ENCODE data around the gene VMP1.

VMP1 gene

DNA sequence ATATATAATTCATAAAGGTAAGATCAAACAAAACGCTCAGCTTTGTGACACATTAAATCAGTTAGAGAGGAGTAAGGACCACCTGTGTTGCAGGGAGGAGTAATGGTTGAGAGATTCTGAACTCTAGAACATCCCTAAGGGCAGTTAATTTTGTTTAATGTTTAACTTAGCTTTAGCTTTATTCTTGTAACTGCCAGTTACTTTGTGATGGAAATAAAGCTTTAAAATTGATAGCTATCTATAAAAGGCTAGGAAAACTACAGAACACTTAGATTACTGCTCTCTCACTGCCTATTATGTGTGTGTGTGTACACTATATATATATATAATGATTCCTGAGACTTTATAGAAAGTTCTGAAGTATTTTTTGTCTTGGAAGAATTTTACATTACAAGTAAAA is 38.0 kb upstream of the VMP1 start (continued):
- TF ChIP-seq, protein P1, sequence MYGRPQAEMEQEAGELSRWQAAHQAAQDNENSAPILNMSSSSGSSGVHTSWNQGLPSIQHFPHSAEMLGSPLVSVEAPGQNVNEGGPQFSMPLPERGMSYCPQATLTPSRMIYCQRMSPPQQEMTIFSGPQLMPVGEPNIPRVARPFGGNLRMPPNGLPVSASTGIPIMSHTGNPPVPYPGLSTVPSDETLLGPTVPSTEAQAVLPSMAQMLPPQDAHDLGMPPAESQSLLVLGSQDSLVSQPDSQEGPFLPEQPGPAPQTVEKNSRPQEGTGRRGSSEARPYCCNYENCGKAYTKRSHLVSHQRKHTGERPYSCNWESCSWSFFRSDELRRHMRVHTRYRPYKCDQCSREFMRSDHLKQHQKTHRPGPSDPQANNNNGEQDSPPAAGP (tag by site-specific recombination; IDR thresholded peaks at IDR 0.05): no peak
- TF ChIP-seq, protein P2, sequence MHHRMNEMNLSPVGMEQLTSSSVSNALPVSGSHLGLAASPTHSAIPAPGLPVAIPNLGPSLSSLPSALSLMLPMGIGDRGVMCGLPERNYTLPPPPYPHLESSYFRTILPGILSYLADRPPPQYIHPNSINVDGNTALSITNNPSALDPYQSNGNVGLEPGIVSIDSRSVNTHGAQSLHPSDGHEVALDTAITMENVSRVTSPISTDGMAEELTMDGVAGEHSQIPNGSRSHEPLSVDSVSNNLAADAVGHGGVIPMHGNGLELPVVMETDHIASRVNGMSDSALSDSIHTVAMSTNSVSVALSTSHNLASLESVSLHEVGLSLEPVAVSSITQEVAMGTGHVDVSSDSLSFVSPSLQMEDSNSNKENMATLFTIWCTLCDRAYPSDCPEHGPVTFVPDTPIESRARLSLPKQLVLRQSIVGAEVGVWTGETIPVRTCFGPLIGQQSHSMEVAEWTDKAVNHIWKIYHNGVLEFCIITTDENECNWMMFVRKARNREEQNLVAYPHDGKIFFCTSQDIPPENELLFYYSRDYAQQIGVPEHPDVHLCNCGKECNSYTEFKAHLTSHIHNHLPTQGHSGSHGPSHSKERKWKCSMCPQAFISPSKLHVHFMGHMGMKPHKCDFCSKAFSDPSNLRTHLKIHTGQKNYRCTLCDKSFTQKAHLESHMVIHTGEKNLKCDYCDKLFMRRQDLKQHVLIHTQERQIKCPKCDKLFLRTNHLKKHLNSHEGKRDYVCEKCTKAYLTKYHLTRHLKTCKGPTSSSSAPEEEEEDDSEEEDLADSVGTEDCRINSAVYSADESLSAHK (tag by site-specific recombination; IDR thresholded peaks at IDR 0.05): peak; percentile 41; the same call in 1 of the 2 replicates
- TF ChIP-seq FEZF1 (tag by site-specific recombination; IDR thresholded peaks at IDR 0.05) (peak; percentile 61), ZNF843 (tag by site-specific recombination; IDR thresholded peaks at IDR 0.05) (peak; percentile 52; the same call in 1 of the 2 replicates), ZNF404 (tag by site-specific recombination; IDR thresholded peaks at IDR 0.05) (no peak), WT1 (tag by site-specific recombination; IDR thresholded peaks at IDR 0.05) (peak; percentile 65), ZNF544 (tag by site-specific recombination; IDR thresholded peaks at IDR 0.05) (no peak)

DNA sequence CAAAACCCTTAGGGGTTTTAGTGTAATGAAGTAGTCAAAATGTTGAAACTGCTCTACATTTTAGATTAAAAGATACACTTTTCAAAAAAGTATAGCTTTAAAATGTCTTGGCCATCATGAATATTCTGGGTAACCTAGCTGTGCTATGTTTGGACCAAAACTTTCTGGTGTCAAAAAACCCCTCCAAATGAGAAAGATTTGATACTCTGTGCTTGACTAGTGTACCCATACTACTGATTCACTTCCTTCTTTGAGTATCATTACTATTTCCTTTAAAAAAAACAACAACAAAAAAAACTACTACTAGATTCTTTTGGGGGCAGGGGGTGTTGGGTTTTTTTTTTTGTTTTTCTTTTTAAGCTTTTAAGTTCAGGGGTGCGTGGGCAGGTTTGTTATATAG is 37.5 kb upstream of the VMP1 start:
- Histone ChIP-seq H3K36me3 (ENCODE audit: control insufficient read depth in 2 of 2, insufficient read depth in 1 of 2, low read length in 2 of 2) (peaks cover 84 to 94% of the 10 kb centered on the region in 2 experiments), H3K27ac (ENCODE audit: extremely low read depth, low read depth, low read length) (no peak overlapping the region), H3K4me3 (ENCODE audit: low read depth, low read length) (no peak overlapping the region), H3K9me3 (ENCODE audit: control insufficient read depth, insufficient read depth, low read depth, low read length) (no peaks in the 10 kb centered on the region), H3K4me1 (ENCODE audit: control insufficient read depth, insufficient read depth, low read length) (no peaks in the 10 kb centered on the region)
- POLR2A ChIA-PET: interaction anchor here (1.3 to 1.7 kb wide), 2 partner anchors 13 to 51 kb away, joined by 3 to 8 read pairs; partner anchors contain the start of gene CLTC
- CTCF ChIA-PET: interaction anchor here (0.7 to 1.2 kb wide), 2 partner anchors 59 to 228 kb away, joined by 4 read pairs; no protein-coding TSS in a partner anchor
- no peak for TF ChIP-seq ZNF600 (tag by site-specific recombination; IDR thresholded peaks at IDR 0.05)
- no peak for TF ChIP-seq ZNF621 (tag by site-specific recombination; IDR thresholded peaks at IDR 0.05)
- no peak for TF ChIP-seq ZNF514 (tag by site-specific recombination; IDR thresholded peaks at IDR 0.05)
- TF ChIP-seq OVOL3 (tag by site-specific recombination; IDR thresholded peaks at IDR 0.05): no peak
- TF ChIP-seq ZNF140 (tag by site-specific recombination; IDR thresholded peaks at IDR 0.05): no peak
- no peak for TF ChIP-seq KLF16 (tag by site-specific recombination; IDR thresholded peaks at IDR 0.05)
- TF ChIP-seq ZBTB1 (tag by site-specific recombination; IDR thresholded peaks at IDR 0.05): no peak
- no peak for TF ChIP-seq ZNF529 (tag by site-specific recombination; IDR thresholded peaks at IDR 0.05; ENCODE audit: insufficient replicate concordance)
- TF ChIP-seq, protein P3, sequence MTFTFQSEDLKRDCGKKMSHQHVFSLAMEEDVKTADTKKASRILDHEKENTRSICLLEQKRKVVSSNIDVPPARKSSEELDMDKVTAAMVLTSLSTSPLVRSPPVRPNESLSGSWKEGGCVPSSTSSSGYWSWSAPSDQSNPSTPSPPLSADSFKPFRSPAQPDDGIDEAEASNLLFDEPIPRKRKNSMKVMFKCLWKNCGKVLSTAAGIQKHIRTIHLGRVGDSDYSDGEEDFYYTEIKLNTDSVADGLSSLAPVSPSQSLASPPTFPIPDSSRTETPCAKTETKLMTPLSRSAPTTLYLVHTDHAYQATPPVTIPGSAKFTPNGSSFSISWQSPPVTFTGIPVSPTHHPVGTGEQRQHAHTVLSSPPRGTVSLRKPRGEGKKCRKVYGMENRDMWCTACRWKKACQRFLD (tag by site-specific recombination; IDR thresholded peaks at IDR 0.05): no peak
- no peak for TF ChIP-seq KLF9 (tag by site-specific recombination; IDR thresholded peaks at IDR 0.05; ENCODE audit: low read depth)
- no peak for TF ChIP-seq SP3 (tag by site-specific recombination; IDR thresholded peaks at IDR 0.05)
- no peak for TF ChIP-seq ZNF184 (tag by site-specific recombination; IDR thresholded peaks at IDR 0.05)
- no peak for TF ChIP-seq ZNF677 (tag by site-specific recombination; IDR thresholded peaks at IDR 0.05)
- TF ChIP-seq ZBTB48 (tag by site-specific recombination; IDR thresholded peaks at IDR 0.05): no peak
- TF ChIP-seq ZXDB (tag by site-specific recombination; IDR thresholded peaks at IDR 0.05): no peak
- TF ChIP-seq ZNF10 (tag by site-specific recombination; IDR thresholded peaks at IDR 0.05): no peak
- TF ChIP-seq ZNF394 (tag by site-specific recombination; IDR thresholded peaks at IDR 0.05; ENCODE audit: borderline replicate concordance): no peak
- TF ChIP-seq ZEB2 (tag by site-specific recombination; IDR thresholded peaks at IDR 0.05): no peak
- TF ChIP-seq, protein P4, sequence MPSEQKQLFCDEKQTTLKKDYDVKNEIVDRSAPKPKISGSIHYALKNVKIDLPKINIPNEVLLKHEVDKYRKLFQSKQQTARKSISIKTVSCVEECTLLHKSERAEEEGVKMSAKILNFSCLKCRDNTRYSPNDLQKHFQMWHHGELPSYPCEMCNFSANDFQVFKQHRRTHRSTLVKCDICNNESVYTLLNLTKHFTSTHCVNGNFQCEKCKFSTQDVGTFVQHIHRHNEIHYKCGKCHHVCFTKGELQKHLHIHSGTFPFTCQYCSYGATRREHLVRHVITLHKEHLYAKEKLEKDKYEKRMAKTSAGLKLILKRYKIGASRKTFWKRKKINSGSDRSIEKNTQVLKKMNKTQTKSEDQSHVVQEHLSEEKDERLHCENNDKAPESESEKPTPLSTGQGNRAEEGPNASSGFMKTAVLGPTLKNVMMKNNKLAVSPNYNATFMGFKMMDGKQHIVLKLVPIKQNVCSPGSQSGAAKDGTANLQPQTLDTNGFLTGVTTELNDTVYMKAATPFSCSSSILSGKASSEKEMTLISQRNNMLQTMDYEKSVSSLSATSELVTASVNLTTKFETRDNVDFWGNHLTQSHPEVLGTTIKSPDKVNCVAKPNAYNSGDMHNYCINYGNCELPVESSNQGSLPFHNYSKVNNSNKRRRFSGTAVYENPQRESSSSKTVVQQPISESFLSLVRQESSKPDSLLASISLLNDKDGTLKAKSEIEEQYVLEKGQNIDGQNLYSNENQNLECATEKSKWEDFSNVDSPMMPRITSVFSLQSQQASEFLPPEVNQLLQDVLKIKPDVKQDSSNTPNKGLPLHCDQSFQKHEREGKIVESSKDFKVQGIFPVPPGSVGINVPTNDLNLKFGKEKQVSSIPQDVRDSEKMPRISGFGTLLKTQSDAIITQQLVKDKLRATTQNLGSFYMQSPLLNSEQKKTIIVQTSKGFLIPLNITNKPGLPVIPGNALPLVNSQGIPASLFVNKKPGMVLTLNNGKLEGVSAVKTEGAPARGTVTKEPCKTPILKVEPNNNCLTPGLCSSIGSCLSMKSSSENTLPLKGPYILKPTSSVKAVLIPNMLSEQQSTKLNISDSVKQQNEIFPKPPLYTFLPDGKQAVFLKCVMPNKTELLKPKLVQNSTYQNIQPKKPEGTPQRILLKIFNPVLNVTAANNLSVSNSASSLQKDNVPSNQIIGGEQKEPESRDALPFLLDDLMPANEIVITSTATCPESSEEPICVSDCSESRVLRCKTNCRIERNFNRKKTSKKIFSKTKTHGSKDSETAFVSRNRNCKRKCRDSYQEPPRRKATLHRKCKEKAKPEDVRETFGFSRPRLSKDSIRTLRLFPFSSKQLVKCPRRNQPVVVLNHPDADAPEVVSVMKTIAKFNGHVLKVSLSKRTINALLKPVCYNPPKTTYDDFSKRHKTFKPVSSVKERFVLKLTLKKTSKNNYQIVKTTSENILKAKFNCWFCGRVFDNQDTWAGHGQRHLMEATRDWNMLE (tag by site-specific recombination; conservative IDR thresholded peaks at IDR 0.05; ENCODE audit: low read depth): no peak
